Measurements from ENCODE around the gene MCM9. TPM values are rescaled to one million over a fixed set of nuclear protein-coding genes. Genes with fewer than 3 reads are reported as not detected.

MCM9 gene
- total RNA-seq, 1 experiment from 2014 or later, result 14.4 TPM

DNA sequence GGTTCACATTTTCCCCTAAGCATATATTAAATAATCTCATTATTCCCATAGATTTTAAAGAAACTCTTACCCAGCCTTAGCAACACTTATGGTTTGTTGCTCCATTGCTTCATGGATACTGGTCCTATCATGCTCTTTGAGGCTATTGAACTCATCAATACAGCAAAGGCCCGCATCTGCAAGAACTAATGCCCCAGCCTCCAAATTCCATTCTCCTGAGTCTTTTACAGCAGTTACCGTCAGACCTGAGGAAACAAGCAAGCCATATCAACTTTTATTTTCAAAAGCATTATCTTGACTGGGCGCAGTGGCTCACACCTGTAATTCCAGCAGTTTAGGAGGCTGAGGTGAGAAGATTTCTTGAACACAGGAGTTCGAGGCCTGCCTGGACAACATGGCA lies 78.7 kb downstream of the MCM9 start:
- no peaks in the 10 kb centered on the region for H3K9me3 Mint-ChIP-seq (ENCODE audit: unreplicated experiment)
- BruUV-seq (replicated peaks), result no TSS peak
- H3K4me1 Mint-ChIP-seq (ENCODE audit: low read depth, unreplicated experiment), result peaks cover 9% of the 10 kb centered on the region
- DNase-seq, result no peak
- CTCF ChIA-PET, result no interaction called here
- no peaks in the 10 kb centered on the region for H3K27me3 Mint-ChIP-seq (ENCODE audit: insufficient read depth, unreplicated experiment)
- Histone ChIP-seq H3K9me3 (no peaks in the 10 kb centered on the region), H3K4me3 (ENCODE audit: low read depth, low read length) (no peak overlapping the region), H3K27me3 (replicated peaks; ENCODE audit: control insufficient read depth, insufficient read depth, low read length) (no peaks in the 10 kb centered on the region), H3K4me1 (0 out of 2 replicates have a peak, but pooled peaks cover 11% of the 10 kb centered on the region), H3K36me3 (ENCODE audit: control insufficient read depth, insufficient read depth, low read length) (no peaks in the 10 kb centered on the region)
- no peak overlapping the region for H3K4me3 Mint-ChIP-seq (ENCODE audit: unreplicated experiment)
- H3K36me3 Mint-ChIP-seq (ENCODE audit: insufficient read depth, unreplicated experiment), result no peaks in the 10 kb centered on the region
- TF ChIP-seq, protein P1, sequence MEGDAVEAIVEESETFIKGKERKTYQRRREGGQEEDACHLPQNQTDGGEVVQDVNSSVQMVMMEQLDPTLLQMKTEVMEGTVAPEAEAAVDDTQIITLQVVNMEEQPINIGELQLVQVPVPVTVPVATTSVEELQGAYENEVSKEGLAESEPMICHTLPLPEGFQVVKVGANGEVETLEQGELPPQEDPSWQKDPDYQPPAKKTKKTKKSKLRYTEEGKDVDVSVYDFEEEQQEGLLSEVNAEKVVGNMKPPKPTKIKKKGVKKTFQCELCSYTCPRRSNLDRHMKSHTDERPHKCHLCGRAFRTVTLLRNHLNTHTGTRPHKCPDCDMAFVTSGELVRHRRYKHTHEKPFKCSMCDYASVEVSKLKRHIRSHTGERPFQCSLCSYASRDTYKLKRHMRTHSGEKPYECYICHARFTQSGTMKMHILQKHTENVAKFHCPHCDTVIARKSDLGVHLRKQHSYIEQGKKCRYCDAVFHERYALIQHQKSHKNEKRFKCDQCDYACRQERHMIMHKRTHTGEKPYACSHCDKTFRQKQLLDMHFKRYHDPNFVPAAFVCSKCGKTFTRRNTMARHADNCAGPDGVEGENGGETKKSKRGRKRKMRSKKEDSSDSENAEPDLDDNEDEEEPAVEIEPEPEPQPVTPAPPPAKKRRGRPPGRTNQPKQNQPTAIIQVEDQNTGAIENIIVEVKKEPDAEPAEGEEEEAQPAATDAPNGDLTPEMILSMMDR (IDR thresholded peaks at IDR 0.05; ENCODE audit: insufficient read depth in 1 of 2, low read depth in 1 of 2, low read length in 1 of 2, severe bottlenecking in 1 of 2, unreplicated experiment in 1 of 2), result no peak
- no peak overlapping the region for H3K27ac Mint-ChIP-seq (ENCODE audit: unreplicated experiment)
- intact Hi-C loops (cut with micrococcal nuclease; ENCODE audit: unreplicated experiment), result no loop called here
- POLR2A ChIA-PET, result no interaction called here

DNA sequence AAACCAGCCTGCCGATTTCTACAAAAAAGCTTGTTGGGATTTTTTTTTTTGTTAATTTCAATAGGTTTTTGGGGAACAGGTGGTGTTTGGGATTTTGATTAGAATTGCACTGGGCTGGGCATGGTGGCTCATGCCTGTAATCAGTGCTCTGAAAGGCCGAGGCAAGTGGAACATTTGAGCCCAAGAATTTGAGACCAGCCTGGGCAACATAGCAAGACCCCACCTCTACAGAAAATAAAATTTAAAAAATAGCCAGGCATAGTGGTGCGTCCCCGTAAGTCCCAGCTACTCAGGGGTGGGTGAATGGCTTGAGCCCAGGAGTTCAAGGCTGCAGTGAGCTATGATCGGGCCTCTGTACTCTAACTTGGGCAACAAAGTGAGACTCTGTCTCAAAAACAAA lies 81.6 kb downstream of the MCM9 start:
- Histone ChIP-seq H3K9me3 (no peaks in the 10 kb centered on the region), H3K36me3 (ENCODE audit: control insufficient read depth, insufficient read depth, low read length) (no peaks in the 10 kb centered on the region), H3K27me3 (replicated peaks; ENCODE audit: control insufficient read depth, insufficient read depth, low read length) (no peaks in the 10 kb centered on the region), H3K4me1 (0 out of 2 replicates have a peak, but pooled peaks cover 11% of the 10 kb centered on the region), H3K4me3 (ENCODE audit: low read depth, low read length) (no peak overlapping the region)
- TF ChIP-seq, protein P1 (IDR thresholded peaks at IDR 0.05; ENCODE audit: insufficient read depth in 1 of 2, low read depth in 1 of 2, low read length in 1 of 2, severe bottlenecking in 1 of 2, unreplicated experiment in 1 of 2), result no peak
- no TSS peak for BruUV-seq (replicated peaks)
- Mint-ChIP-seq H3K9me3 (ENCODE audit: unreplicated experiment) (no peaks in the 10 kb centered on the region), H3K4me3 (ENCODE audit: unreplicated experiment) (no peak overlapping the region), H3K36me3 (ENCODE audit: insufficient read depth, unreplicated experiment) (no peaks in the 10 kb centered on the region), H3K27ac (ENCODE audit: unreplicated experiment) (no peak overlapping the region), H3K27me3 (ENCODE audit: insufficient read depth, unreplicated experiment) (no peaks in the 10 kb centered on the region), H3K4me1 (ENCODE audit: low read depth, unreplicated experiment) (peaks cover 9% of the 10 kb centered on the region)
- ChIA-PET CTCF (no interaction called here), POLR2A (no interaction called here)
- intact Hi-C loops (cut with micrococcal nuclease; ENCODE audit: unreplicated experiment), result no loop called here
- DNase-seq, result no peak

DNA sequence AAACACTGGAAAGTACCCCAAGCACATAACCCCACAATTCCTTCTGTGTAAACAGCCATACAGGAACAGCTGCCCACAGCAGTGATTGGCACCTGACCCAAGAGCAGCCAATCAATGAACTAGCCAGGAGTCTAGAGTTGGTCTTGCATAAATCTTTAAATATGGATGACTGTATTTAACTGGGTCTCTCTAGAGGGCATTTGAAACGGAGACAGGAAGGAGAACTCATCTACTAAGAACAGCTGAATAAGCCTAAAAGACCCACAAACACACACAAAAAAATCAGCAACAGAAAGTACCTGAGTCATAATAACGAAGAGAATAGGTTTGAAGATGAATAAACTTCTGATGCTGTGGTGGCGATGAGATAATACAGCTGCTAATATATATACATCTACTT lies 90.0 kb downstream of the MCM9 start:
- Mint-ChIP-seq H3K36me3 (ENCODE audit: insufficient read depth, unreplicated experiment) (no peaks in the 10 kb centered on the region), H3K9me3 (ENCODE audit: unreplicated experiment) (no peaks in the 10 kb centered on the region), H3K27me3 (ENCODE audit: insufficient read depth, unreplicated experiment) (no peaks in the 10 kb centered on the region), H3K4me1 (ENCODE audit: low read depth, unreplicated experiment) (no peaks in the 10 kb centered on the region), H3K4me3 (ENCODE audit: unreplicated experiment) (no peak overlapping the region), H3K27ac (ENCODE audit: unreplicated experiment) (no peak overlapping the region)
- POLR2A ChIA-PET, result no interaction called here
- no peaks in the 10 kb centered on the region for H3K36me3 ChIP-seq (ENCODE audit: control insufficient read depth, insufficient read depth, low read length)
- TF ChIP-seq, protein P1 (IDR thresholded peaks at IDR 0.05; ENCODE audit: insufficient read depth in 1 of 2, low read depth in 1 of 2, low read length in 1 of 2, severe bottlenecking in 1 of 2, unreplicated experiment in 1 of 2), result no peak
- DNase-seq, result no peak
- H3K4me3 ChIP-seq (ENCODE audit: low read depth, low read length), result no peak overlapping the region
- intact Hi-C loops (cut with micrococcal nuclease; ENCODE audit: unreplicated experiment), result no loop called here
- CTCF ChIA-PET, result no interaction called here
- H3K9me3 ChIP-seq, result no peaks in the 10 kb centered on the region
- BruUV-seq (replicated peaks), result no TSS peak
- H3K4me1 ChIP-seq, result no peaks in the 10 kb centered on the region
- no peaks in the 10 kb centered on the region for H3K27me3 ChIP-seq (replicated peaks; ENCODE audit: control insufficient read depth, insufficient read depth, low read length)
